DMS114 treated with DMSO at 0.1 percent for 48 hours (cell line): ENCODE measurements around the gene DCXR.
A peak's percentile ranks its signal among the peaks of the same experiment; 100 is the strongest.

Experiments used
- DNase-seq: peaks from one replicate; lab custom pipeline; 2025; ENCODE audit not compliant: unreplicated experiment; lab: John Stamatoyannopoulos, UW

The DCXR gene

DNA sequence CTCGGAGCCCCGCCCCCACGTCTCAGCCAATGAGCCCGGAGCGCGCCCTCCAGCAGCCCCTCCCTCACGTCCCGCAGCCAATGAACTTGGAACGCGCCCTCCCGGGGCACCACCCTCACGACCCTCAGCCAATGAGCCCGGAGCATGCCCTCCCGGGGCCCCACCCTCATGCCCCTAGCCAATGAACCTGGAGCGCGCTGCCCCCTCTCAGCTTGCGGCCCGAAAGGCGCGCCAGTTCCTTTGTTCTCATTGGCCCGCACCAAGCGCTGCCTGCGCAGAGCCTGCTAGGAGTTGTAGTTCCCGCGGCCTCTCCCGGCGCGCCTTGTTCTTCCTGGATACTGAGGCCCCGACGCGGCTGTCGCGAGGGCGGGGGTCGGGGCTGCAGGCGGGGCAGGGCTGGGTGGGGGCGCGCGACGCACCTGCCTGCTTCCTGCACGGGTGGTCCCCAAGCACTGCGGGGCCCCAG lies 14.5 kb downstream of the DCXR start, which contains the start of gene LRRC45:
TSS of gene LRRC45 (plus strand) at position 325 of the 466 bp plus-strand sequence. CDS start 339 bp downstream, outside the sequence.
- peak; percentile 98 for DNase-seq

GRCh38 chr17:82022310-82022980 lies 15.1 kb downstream of the DCXR start, which contains the start of gene CENPX:
Gene CENPX, minus strand, starts transcription at chr17:82022878. Its CDS starts 17 bp downstream, at chr17:82022861.
- DNase-seq = no peak

DNA sequence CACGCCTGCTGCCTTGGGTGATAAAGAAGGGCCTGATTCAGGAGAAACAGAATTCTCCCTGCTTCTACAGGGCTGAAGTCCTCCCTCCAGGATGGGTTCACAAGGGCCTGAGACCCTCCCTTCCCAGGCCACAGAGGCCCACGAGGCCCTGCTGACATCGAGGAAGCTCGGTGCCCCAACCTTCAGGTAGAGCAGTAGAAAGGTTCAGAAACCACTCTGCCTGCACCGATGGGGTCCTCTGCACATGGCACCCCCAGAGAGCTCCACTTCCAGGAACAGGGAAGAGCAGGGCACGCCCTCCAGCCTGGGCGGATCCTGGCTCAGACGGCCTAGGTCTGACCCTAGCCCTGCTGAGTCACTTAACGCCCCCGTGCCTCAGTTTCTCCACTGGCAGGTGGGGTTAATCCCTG lies 15.6 kb downstream of the DCXR start:
- DNase-seq = no peak

DNA sequence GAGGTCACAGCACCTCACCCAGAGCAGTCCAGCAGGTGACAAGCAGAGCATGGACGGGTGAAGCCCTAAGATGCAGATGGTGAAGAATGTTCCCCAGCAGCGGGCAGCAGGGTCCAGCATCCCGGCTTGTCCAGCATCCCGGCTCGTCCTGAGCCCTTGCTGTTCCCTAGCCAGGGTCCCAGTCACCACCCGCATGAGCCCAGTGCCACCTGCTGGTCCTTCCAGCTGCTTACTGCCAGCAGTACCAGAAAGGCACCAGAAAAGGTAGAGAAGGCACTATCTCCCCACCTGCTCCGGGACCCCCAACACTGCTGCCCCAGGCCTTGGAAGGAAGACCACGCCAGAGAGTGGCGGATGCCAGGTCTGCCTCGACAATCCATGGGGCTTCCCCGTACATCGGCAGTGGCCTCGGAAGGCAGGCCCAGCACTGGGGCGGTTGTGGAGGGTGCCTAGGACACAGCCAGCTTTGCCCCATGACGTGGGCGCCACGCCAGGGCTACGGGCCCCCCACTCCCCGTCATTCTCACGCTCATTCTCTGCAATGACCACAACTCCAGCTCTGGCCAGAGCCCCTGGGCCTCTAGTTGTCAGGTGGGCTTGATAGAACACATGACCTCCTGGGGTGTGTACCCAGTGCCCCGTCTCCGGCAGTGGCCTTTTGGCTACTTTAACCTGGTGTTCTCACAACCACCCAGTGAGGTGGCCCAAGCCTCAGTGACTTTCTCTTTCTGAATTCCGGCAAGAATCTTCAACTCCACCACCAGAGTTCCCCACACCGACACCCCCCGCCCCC lies 16.2 kb downstream of the DCXR start:
- peak; percentile 23 for DNase-seq

GRCh38 chr17:82020572-82021106 lies 16.9 kb downstream of the DCXR start:
- no peak for DNase-seq

DNA sequence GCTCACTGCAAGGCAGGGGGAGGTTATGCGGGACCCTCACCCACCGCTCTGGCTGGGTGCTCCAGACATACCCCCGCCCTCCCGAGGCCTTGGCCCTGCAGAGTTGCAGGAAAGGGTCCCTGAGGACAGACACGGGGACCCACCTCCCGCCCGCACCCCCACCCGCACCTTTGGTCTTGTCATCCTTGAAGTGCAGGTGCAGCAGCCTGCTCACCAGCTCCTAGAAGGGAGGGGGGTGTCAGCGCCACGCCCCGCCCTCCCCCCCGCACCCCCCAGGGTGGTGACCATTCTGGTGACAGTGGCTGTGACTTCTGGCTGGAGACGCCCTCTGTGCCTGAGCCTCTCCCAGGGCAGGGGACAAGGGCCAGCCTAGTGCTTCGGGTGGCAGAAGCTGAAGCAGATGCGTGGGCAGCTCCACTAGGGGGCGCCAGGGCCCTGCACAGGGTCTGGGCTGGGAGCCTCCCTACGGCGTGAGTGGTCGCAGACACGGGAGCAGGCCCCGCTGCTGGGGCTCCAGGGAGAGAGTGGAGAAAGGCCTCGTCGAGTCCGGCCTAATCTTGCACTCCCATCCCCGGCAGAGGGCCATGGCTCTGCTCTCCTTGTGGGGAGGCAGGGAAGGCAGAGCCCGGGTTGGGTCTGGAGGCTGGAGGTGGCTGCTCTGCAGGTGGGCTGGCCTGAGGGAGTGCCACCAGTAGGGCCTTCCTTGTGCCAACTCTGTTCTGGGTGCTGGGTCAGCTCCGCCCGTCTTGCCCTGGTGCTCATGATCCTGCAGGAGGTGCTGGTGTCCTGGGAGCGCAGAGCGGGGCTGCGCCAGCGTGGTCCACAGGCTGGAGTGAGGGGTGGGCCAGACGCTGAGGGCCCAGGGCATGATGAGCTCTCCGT lies 17.6 kb downstream of the DCXR start:
- DNase-seq = no peak

GRCh38 chr17:82018989-82019689 lies 18.4 kb downstream of the DCXR start:
- no peak for DNase-seq

DNA sequence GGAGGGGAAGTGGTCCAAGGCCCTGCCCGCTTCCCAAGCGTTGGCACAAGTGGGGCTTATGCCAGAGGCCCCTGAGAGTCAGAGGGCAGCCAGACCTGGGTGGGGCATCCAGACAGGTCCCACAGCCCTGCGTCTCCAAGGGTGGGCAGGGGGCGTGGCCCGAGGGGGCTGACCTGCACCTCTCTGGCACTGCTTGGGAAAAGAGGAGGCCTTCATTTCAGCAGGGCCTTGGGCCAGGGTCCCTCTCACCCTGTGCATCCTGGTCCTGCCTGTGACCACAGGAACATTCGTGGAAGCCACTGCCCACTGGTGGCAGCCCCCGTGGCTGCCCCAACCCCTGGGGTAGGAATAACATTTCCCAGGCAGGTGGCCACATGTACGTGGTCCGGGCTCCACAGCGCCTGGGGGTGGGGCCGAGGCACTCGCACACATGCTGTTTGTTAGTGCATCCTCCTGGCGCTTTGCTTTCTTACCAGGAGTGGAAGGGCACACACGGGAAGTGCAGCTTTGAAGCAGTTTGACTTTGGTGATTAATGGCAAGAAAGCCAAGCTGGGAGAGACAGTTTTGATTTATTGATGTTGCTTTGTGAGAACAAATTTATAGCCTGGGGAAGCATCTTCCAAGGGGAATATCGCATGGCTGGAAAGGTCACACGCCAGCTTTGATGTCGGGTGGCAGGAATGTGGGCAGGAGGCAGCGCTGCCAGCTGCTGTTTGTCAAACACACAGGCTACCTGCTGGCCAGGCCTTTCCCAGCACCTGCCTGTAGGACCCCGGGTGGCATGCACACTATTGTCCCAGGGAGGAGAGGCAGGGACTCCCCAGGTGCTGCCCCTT lies 19.1 kb downstream of the DCXR start:
- DNase-seq = no peak

- no peak for DNase-seq
Observed at GRCh38 chr17:82017612-82018151, 19.8 kb downstream of the DCXR start.

GRCh38 chr17:82016875-82017459 lies 20.5 kb downstream of the DCXR start:
- DNase-seq = no peak

DNA sequence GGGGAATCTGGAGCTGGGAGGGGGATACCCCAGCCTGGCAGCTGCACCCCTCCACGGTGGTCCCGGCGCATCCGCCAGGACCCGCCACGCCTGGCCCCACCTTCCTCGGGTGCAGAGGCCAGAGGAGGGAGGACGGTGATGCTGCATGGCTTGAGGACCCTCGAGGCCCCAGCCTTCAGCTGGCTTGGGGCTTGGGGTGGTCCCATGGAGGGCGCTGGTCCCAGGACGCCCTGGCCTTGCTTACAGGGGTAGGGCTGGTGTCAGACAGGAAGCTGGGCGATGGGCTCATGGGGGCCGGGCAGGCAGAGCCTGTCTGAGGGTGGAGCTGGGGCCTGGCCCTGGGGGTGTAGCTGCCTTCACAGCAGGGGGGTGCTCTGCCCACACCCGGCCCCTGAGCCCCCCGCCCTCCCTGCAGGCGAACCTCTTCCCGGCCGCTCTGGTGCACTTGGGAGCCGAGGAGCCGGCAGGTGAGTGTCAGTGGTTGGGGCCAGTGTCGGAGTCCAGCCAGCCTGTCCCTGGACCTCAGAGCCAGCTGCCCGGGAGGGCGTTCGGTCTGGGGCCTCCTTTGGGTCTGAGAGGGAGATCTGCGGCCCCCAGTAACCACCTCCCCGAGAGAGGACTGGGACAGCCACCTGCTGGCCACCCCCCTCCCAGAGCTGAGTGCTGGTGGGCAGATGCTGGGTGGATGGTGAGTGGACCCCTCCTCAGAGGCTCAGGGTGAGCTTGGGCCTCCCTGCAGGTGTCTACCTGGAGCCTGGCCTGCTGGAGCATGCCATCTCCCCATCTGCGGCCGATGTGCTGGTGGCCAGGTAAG lies 21.2 kb downstream of the DCXR start:
- no peak for DNase-seq

- no peak for DNase-seq
Observed at GRCh38 chr17:82015311-82015971, 22.1 kb downstream of the DCXR start.

- no peak for DNase-seq
Observed at GRCh38 chr17:82014971-82015310, 22.6 kb downstream of the DCXR start.

DNA sequence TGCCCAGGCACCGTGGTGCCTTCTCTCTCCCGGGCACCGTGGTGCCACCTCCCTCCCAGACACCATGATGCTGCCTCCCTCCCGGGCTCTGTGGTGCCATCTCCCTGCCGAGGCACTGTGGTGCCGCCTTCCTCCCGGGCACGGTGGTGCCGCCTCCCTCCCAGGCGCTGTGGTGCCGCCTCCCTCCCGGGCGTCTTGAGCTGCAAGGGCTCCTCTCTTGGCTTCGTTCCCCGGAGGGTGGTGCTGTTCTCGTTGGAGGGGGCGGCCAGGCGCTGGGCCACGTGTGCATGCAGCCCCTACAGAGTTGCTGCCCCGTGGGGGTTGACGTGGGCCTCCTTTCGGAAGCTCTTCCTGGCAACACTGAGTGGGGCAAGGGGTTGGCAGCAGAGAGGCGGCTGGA lies 23.1 kb downstream of the DCXR start:
- no peak for DNase-seq

DNA sequence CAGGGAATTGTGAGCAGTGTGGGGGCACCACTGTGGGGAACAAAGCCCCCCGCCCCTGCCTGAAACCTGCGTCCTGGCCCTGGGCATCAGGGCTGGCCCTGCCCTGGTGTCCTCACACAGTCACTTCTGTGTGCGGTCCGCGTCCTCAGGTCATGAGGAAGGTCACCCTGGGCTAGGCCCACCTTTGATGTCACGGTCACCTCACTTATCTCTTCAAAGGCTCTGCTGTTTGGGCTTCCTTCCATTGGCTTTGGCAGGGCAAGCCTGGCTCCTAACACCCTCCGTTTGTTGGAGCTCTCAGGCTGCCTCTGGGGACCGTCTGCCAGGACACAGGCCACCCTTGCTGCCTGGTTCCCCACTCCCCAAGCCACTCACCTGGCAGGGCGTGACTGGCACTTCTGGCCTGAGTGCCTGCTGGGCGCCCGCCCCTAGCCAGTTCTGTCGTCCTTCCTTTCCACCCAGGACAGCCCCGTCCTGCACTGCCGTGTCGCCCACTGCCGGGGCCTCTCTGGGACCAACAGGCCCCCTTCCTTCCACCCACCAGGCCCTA lies 23.6 kb downstream of the DCXR start:
- no peak for DNase-seq

GRCh38 chr17:82013341-82013740 lies 24.2 kb downstream of the DCXR start:
- DNase-seq = no peak

- no peak for DNase-seq
Observed at GRCh38 chr17:82012640-82013295, 24.7 kb downstream of the DCXR start.
